Left lobe of liver (tissue), 2 donors: ENCODE measurements around the gene ARMC7. TPM values are rescaled to one million over a fixed set of nuclear protein-coding genes. Genes with fewer than 3 reads are reported as not detected.
"Not testable (repeated sequence)": the region's sequence is repeated elsewhere in the genome, so short reads cannot be mapped to it uniquely, and the experiment has no call there.

Experiments
- ATAC-seq: fragments of 200-7000 bp; cut with Tn5 transposase; one replicate; pipeline ENCODE4 v1.9.1; 2020; ENCODE audit warnings: mild to moderate bottlenecking, moderate library complexity
- DNase-seq: peaks from one replicate; pipeline ENCODE4 v3.0.0-alpha.2; 2020; ENCODE audit warnings: low spot score
- total RNA-seq: library from RNA; stranded (reverse); gene quantifications from one replicate; pipeline ENCODE4 v1.2.1, GENCODE V29; 2021
- donor health status: DM: no; HTN: no; CAD: no; lungs with moderate emphysema.
- donor health status: DM: no; HTN: yes; CAD: no.

ARMC7 gene
- 5.6 TPM for total RNA-seq

DNA sequence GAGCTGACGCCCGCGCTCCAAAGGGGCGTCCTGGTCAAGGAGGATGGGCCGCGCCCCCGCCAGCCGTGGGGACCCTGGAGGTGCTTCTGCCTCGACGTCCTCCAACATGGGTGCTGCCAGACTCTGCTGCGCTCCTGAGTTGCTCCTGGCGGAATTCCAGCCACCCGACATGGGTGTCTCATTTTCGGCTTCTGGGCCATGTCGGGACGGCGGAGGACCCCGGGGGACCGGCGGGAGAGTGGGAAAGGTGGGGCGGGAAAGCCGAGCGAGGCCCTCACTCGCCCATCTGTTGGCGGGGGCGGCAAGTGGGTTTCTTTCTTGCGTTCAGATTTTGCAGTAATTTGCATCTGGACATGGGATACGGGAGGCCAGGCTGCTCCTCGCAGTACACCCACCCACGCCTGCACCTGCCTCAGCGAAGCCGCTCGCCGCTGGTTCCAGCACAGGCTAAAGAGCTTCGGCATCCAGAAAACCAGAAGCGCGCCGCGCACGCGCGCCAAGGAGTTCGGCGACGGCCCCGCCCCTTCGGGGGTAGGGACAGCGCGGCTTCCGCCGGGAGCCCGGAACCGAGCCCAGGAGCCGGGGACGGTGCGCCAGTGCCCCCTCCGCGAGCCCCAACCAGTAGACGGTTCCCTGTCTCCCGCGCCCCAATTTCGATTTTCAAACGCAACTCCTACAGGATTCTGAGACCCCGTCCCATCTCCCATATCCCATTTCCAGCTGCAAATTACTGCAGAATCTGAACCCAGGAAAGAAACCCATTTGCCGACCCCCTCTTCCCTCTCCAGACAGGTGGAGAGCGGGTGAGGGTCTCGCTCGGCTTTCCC, at the start of gene ARMC7:
Gene ARMC7 (plus strand): TSS at position 563 of the 827 bp plus-strand sequence. CDS start 320 bp downstream, outside the sequence.
- DNase-seq, result peak; percentile 93

DNA sequence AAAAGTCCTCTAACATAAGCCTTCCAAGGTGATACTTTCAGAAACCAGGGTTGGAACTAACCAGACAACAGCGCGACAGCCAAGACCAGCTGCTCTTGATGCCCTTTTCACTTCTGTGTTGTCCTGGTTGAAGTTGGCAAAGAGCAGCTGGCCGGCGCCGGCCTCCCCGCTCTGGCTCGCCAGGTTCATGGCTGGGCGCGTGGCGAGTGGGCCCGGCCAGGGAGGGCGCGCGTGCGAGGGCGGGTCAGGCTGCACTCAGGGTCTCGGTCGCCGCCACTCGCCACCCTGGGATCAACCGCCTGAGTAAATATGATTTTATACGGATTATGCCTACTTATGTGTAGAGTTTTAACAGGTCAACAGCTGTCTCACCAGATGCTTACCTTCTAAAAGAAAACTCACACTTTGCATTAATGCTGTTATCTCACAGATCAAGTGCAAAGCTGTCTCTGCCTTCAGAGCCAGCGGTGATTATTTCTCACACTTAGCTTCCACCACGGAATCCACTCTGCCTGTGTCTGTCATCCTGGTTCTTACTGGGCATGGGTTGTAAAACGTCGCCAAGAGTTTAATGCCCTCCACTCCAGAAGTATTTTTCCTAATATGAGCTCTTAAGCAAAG, 49.2 kb upstream of the ARMC7 start:
- ATAC-seq, result peak; percentile 91
- DNase-seq, result peak; percentile 77

More for the DNA sequence above, at the start of gene ARMC7:
- ATAC-seq, result peak; percentile 88

DNA sequence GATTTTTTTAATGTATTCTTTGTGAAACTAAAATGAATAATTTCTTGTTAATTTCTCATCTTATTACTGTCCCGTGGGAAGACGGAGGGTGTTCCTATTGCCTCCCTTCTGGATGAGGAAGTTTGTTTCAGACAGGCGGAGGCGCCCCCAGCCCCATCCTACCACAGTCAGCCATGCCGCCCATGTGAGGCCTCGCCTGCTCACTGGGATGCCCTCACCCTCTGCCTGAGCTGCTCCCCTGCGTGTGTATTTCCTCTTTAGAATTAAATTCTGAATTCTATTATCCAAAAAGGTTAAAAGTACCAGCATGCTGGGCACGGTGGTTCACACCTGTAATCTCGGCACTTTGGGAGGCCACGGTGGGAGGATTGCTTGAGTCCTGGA, 48.7 kb upstream of the ARMC7 start:
- DNase-seq (no peak), ATAC-seq (no peak)

DNA sequence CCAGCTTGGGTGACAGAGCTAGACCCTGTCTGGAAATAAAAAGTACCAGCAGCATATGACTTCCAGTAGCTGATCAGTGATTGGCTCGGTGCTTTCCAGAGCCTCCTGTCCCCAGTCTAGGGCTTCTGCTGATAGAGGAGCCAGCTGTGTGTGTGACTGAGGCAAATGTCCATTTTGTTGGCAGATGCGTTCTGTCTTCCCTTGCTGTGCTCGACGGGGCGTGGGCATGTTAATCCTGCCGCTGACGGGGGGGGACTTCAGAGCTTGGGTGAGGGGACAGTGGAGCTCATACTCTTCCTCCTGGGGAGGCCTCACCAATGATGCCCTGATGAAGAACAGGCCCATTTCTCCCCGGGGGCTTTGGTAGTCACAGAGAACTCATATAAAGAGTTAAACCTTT, 48.2 kb upstream of the ARMC7 start:
- DNase-seq (no peak), ATAC-seq (no peak)

DNA sequence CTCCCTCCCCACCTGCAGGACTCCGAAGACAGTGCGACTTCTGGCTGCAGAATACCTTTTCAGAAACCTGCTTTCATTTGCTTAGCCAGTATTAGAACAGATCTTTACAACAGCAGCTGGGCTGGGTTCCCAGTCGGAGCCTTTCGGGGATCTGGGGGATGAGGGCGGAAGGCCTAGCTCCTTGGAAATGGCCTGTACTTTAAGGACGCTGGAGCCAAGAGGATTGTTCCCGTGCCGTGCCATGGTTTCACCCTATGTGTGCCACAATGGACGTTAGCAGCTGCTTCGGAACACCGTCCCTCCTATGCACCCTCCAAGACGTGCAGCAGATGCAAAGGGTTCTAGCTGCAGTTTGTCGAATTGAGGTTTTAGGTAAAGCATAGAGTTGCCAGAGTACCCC, 46.6 kb upstream of the ARMC7 start:
- ATAC-seq (no peak), DNase-seq (no peak)

DNA sequence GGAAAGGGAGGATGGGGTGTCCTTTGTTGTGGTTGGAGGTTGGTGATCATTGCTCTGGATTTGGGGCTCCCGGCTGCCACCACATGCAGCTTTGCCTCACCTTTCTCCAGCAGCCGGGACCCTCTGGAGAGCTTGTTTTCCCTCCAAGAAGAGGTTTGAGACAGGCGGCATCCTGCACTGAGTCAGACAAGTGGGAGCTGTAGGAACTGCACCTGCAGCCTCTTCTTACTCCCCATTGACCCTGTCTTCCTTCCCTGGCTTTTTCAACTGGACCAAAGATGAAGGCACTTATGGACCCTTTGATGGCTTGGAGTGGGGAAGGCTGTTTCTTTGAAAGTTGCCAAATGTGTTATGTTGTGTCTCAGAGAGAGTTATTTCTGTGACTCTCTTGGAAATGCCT, 46.1 kb upstream of the ARMC7 start:
- DNase-seq, result no peak
- ATAC-seq, result no peak

DNA sequence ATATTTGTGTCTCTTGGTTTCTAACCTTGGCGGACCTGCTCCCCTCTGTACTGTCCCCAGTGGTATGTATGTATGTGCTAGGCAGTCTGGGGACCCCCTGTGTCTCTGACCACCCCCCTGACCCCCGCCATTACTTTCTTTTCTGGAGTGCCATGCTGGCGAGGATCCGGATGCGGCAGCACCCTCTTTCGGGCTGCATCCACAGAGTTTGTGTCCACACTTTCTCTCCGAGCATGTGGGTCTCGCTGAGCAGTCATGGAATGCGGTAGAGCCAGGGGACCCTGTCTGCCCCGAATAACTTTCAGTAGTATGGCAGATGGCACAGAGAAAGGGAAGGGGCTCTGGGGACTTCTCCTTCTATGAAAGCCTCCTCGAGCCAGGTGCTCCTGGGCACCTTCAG, 45.7 kb upstream of the ARMC7 start:
- ATAC-seq (no peak), DNase-seq (no peak)

DNA sequence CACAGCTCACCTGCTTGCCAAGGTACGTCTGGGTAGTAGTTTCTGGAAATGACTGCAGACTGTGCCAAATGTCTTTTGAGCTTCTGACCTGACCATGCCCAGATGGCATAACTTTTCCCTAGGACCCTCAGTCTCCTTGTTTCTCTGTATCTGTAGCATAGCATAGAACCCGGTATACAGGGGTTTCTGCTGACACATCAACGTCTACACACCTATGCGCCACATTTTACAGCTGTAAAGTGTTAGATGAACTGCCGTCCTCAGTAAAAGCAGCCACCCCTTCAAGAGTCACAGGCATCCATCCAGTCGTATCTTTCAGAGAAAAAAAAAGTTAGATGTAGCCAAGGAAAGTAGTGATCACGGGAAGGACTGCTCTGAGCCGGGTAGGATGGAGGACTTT, 45.3 kb upstream of the ARMC7 start:
- no peak for ATAC-seq
- no peak for DNase-seq

DNA sequence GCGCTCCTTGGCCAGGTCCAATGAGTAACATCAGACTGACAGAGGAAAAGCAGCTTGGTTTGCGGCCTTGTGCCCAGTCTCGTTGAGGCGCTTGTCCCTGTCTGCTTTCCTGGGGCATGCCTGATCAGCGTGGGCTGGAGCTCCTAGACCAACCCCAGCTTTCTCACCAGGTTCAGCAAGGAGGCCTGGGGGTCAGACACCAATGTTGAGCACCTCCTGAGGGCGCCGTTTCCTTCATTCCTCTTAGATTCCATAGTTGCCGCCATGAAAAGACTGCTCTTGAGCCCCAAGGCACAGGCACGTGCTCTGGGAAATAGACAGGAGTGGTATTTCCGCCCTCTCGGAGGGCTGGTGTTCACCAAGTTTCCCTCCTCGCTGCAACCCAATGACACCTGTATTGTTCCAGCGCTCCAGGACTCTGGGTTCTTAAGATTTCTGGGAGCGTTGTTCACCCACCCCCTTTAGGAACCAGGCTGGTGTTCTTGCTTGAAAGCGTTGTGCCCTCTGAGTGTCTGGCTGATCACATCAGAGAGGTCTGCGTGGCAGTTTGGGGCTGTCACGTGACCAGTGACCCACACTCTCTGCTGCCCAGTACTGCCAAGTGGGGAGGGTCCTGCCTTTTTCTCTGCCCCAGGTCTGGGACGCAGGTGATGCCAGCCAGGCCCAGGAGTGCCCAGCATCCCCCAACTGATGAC, 44.8 kb upstream of the ARMC7 start:
- ATAC-seq (no peak), DNase-seq (no peak)

DNA sequence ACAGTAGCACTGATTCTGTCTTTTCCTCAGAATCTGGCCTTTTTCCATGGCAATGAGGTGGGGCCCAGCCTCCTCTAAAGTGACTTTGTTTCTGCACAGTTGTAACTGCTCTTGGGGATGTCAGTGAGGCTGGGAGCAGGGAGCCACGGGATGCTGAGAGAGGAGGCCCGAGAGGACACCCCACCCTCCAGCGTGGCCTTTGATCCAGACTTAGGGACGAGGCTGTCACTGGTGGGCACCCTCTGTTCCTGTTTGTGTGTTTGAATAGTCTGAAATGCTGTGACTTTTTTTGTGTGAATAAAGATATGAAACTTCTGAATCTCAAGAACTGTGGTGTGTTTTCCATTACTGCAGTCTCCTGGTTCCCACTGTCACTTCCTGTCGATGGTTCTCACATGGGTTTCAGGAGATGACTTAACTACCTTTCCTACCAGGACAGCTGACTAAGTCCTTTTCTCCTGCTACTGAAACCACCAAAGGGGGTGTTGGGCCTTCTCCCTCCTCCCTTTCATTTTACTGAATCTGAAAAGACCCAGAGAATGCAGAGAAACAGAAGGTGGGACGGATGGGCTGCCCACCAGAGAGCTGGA, 44.1 kb upstream of the ARMC7 start:
- DNase-seq (no peak), ATAC-seq (no peak)

DNA sequence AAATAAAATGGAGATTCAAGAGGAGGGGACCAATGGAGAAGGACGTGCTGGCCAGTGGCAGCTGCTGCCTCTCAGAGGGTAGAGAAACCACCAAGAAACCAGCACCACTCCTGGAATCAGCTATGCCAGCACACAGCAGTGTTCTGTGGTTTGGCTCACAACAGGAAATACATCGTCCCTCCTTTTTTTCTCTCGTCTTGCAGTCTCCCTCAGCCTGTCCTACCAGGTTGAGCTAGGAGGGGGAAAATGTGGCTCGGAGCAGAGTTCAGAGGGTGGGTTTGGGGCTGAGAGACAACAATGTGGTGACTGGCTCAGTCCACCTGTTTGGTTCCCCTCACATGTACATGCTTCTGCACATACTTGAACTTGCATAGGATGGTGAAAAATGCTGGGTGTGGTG, 41.9 kb upstream of the ARMC7 start:
- DNase-seq, result no peak
- no peak for ATAC-seq

DNA sequence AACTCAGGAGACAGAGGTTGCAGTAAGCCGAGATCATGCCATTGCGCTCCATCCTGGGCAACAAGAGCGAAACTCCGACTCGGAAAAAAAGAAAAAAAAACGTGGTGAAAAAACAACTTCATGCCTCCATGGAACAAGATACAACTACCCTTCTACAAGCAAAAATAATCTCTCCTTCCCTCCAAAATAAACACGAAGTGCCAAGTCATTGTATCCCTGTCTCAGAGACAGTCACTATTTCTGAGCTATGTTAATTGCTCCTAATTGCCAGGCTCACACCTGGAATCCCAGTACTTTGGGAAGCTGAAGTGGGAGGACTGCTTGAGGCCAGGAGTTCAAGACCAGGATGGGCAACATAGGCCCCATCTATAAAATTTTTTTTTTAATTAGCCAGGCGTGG, 41.0 kb upstream of the ARMC7 start:
- DNase-seq, result no peak
- no peak for ATAC-seq

DNA sequence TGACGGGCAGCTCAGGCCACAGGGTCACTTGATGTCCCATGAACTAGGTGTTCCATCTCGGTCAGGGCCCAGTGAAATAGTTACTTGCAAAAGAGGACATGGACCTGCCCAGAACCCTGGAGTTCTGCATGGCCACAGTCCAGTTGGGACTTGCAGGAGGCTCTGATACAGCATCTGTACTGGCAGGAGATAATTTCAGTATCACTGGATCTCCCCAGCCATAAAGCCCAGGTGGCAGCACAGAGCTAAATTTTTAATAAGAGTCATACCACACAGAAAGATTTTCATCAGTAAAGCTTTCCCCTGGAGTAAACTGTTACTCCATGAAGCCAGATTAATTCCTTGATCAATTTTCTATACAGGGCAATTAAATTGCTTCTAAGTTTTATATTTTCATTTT, 40.0 kb upstream of the ARMC7 start:
- peak; percentile 84 for ATAC-seq
- no peak for DNase-seq

DNA sequence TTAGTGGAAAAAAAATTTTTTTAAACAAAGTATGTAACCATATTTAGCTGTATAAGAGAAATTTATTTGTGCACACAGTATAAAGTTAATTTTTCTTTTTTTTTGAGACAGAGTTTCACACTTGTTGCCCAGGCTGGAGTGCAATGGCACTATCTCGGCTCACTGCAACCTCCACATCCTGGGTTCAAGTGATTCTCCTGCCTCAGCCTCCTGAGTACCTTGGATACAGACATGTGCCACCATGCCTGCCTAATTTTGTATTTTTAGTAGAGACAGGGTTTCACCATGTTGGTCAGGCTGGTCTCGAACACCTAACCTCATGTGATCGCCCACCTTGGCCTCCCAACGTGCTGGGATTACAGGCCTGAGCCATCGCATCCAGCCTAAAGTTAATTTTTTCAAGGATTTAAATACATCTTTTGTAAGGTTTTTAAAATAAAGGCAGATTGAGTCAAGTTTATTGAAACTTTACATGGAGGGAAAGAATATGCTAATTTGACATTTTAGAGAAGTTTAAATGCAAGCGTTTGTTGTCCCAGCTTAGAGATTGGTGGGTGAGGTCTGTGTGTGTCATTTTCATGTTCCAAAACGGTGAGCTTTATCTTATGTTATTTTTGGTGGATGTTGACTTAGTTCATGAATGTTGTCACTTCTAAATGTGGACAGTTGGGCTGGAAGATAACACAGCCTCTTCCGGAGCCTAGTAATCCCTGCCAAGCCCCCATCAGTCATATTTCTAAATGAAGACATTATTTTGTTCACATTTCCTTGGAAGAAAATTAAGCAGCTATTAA, 38.1 kb upstream of the ARMC7 start:
- not testable (repeated sequence) for ATAC-seq, DNase-seq

DNA sequence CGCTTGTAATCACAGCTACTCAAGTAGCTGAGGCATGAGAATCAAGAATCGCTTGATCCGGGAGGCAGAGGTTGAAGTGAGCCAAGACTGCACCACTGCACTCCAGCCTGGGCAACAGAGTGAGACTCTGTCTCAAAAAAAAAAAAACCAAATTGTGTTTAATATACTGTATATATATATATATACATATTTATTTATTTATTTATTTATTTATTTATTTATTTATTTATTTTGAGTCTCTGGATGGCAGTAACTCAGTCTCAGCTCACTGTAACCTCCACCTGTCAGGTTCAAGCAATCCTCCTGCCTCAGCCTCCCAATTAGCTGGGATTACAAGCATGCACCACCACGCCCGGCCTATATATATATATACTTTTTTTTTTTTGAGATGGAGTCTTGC, 36.9 kb upstream of the ARMC7 start:
- ATAC-seq, result not testable (repeated sequence)

DNA sequence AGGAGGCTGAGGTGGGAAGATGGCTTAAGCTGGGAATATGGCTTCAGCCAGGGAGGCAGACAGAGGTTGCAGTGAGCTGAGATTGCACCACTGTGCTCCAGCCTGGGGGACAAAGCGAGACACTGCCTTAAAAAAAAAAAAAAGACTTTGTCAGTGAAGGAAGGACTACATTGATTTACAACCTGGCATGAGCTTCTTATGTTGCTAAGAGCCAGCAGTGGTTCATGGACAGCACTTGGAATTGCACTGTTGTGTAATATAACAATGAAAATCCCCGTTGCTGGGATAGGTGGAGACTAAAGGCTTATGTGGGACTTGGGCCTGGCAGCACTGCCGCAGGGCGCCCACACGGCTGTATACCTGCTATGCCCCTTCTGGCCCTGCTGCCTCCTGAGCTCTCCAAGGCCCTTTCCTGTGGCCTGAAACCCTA, 36.1 kb upstream of the ARMC7 start:
- DNase-seq (no peak), ATAC-seq (no peak)

More for the DNA sequence above, 36.9 kb upstream of the ARMC7 start:
- not testable (repeated sequence) for DNase-seq

DNA sequence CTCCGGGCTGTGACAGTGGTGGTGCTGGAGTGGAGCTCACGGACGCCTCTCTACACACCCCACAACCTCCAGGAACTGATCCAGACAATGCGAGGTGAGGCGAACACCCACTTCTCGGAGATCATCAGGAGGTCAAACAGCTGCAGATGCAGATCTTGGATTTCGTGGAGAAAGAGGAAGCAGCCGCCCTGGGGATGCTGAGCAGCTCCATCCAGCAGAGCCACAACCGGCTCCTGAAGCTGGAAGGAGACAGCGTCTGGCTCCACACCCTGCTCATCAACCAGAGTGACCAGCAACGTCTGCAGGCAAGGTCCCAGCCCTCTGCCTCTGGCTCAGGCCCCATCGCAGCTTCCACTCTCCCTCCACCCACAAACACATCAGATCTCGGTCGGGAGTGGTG, 35.2 kb upstream of the ARMC7 start:
- ATAC-seq (no peak), DNase-seq (no peak)

DNA sequence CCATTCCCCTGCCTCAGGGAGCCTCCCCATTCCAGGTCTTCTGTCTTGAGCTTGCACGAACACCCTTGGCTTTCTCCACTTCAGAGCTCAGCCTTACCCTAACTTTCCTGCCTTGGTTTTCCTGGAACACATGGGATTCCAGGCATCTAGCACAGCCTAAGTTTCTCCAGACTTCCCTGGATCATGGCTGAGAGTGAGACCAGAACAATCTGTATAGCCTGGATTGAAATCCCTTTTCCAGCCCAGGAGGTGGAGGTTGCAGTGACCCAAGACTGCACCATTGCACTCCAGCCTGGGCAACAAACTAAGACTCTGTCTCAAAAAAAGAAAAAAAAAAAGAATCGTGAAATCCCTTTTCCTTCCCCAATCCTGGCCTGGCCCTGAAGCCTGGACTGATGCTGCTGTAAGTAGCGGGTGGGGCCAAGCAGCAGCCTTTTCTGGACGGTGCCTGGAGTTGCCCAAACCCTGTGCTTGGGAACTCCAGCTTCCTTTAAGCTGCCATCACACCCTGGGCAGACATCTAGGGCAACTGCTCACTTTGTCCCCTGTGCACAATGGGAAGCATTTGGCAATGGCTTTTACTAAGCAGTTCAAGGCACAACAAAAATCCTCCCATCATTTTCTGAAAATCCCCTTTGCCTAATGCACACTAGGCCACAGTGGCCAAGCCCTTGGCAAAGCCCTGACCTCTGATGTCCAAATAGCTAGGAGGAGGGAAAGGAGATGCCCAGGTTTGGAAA, 34.0 kb upstream of the ARMC7 start:
- no peak for DNase-seq
- no peak for ATAC-seq

DNA sequence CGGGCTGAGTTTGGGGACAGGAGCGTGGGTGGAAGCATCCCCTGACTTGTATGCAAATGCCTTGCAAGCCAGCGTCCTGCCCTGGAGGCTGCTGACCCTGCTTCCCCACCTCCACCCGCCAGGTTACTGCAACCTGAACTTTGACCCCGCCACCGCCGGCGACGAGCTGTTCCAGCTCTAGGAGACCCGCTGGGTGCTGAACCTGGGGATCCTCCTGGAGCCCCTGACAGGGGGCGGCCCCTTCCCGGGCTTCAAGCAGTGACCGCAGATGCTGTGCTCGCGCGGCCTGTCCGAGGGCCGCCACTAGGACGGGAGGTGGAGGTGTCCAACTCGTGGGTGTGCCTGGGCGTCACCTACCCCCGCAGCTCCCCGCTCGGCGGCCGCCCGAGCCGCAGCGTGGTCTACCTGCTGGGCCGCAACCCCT, 32.7 kb upstream of the ARMC7 start:
- DNase-seq, result peak; percentile 92
- peak; percentile 82 for ATAC-seq
